Measurements from ENCODE around the gene TNNC2. TPM values are rescaled to one million over a fixed set of nuclear protein-coding genes. Genes with fewer than 3 reads are reported as not detected.
A peak's percentile ranks its signal among the peaks of the same experiment; 100 is the strongest.

TNNC2 gene
- total and polyA plus RNA-seq, 2 of the 13 experiments (the other 11 are each of a cell fraction or from before 2014, with no cell fraction given), result 1.8 to 4.7 TPM

DNA sequence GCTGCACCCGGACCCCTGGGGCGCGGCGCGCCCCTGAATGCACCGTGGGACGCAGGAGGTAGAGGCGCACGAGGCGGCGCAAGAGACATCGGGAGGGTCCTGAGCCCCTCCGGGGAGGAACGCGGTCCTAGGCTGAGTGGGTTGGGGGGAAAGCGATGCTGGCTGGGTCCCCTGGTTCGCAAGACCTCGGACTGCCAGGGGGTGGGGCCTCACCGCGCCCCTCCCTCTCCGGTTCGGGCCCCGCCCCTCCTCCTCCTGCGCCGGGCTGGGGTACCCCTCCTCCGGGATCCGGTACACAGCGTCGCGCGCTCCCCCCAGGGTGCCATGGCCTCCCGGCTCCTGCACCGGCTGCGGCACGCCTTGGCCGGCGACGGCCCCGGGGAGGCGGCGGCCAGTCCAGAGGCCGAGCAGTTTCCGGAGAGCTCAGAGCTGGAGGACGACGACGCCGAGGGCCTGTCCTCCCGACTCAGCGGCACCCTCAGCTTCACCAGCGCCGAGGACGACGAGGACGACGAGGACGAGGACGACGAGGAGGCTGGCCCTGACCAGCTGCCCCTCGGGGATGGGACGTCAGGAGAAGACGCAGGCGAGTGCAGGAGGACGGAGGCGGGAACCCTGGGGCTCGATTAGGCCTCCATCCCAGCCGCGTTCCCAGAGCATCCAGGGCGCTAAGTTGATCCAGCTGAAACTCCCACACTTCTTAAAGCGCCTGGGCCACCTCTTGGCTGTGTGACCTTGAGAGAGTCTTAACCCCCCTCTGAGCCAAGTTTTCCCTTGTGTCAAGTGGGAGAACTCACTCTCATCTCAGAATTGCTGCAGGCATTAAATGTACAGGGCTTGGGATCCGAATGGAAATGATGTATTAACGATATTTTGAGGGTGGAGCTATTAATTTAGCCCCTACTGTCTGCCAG, 7.0 kb upstream of the TNNC2 start (continued):
- TF ChIP-seq PAWR (CRISPR knock-in tag; IDR thresholded peaks at IDR 0.05; ENCODE audit: borderline replicate concordance) (0 out of 2 replicates have a peak, but pooled peaks have one; percentile 82), ZFX (CRISPR knock-in tag; IDR thresholded peaks at IDR 0.05; ENCODE audit: low read depth) (peak; percentile 94), ZNF256 (CRISPR knock-in tag; conservative IDR thresholded peaks at IDR 0.05) (no peak; the same call in none of the 2 replicates), SPEN (CRISPR knock-in tag; IDR thresholded peaks at IDR 0.05; ENCODE audit: low read depth) (peak; percentile 12), ZNF414 (CRISPR knock-in tag; IDR thresholded peaks at IDR 0.05) (0 out of 2 replicates have a peak, but pooled peaks have one; percentile 9), ZNF281 (CRISPR knock-in tag; IDR thresholded peaks at IDR 0.05; ENCODE audit: borderline replicate concordance) (peak; percentile 55), FOXO1 (CRISPR knock-in tag; IDR thresholded peaks at IDR 0.05) (peak; percentile 65), TP53 (CRISPR knock-in tag; conservative IDR thresholded peaks at IDR 0.05) (no peak), ARID2 (CRISPR knock-in tag; IDR thresholded peaks at IDR 0.05; ENCODE audit: borderline replicate concordance) (peak; percentile 58; the same call in 1 of the 2 replicates), MED8 (CRISPR knock-in tag; IDR thresholded peaks at IDR 0.05; ENCODE audit: insufficient replicate concordance) (peak; percentile 83), TBX3 (IDR thresholded peaks at IDR 0.05; ENCODE audit: borderline replicate concordance) (peak; percentile 12; the same call in 1 of the 2 replicates), NONO (IDR thresholded peaks at IDR 0.05) (no peak), NONO (CRISPR knock-in tag; conservative IDR thresholded peaks at IDR 0.05) (peak; percentile 86), ZGPAT (CRISPR knock-in tag; IDR thresholded peaks at IDR 0.05) (no peak)
- TF ChIP-seq, protein P1, sequence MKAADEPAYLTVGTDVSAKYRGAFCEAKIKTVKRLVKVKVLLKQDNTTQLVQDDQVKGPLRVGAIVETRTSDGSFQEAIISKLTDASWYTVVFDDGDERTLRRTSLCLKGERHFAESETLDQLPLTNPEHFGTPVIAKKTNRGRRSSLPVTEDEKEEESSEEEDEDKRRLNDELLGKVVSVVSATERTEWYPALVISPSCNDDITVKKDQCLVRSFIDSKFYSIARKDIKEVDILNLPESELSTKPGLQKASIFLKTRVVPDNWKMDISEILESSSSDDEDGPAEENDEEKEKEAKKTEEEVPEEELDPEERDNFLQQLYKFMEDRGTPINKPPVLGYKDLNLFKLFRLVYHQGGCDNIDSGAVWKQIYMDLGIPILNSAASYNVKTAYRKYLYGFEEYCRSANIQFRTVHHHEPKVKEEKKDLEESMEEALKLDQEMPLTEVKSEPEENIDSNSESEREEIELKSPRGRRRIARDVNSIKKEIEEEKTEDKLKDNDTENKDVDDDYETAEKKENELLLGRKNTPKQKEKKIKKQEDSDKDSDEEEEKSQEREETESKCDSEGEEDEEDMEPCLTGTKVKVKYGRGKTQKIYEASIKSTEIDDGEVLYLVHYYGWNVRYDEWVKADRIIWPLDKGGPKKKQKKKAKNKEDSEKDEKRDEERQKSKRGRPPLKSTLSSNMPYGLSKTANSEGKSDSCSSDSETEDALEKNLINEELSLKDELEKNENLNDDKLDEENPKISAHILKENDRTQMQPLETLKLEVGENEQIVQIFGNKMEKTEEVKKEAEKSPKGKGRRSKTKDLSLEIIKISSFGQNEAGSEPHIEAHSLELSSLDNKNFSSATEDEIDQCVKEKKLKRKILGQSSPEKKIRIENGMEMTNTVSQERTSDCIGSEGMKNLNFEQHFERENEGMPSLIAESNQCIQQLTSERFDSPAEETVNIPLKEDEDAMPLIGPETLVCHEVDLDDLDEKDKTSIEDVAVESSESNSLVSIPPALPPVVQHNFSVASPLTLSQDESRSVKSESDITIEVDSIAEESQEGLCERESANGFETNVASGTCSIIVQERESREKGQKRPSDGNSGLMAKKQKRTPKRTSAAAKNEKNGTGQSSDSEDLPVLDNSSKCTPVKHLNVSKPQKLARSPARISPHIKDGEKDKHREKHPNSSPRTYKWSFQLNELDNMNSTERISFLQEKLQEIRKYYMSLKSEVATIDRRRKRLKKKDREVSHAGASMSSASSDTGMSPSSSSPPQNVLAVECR (CRISPR knock-in tag; IDR thresholded peaks at IDR 0.05; ENCODE audit: borderline replicate concordance), result peak; percentile 51
- TF ChIP-seq, protein P2, sequence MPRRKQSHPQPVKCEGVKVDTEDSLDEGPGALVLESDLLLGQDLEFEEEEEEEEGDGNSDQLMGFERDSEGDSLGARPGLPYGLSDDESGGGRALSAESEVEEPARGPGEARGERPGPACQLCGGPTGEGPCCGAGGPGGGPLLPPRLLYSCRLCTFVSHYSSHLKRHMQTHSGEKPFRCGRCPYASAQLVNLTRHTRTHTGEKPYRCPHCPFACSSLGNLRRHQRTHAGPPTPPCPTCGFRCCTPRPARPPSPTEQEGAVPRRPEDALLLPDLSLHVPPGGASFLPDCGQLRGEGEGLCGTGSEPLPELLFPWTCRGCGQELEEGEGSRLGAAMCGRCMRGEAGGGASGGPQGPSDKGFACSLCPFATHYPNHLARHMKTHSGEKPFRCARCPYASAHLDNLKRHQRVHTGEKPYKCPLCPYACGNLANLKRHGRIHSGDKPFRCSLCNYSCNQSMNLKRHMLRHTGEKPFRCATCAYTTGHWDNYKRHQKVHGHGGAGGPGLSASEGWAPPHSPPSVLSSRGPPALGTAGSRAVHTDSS (CRISPR knock-in tag; conservative IDR thresholded peaks at IDR 0.05), result 0 out of 2 replicates have a peak, but pooled peaks have one; percentile 34
